B cell (primary cell): ENCODE measurements around the gene RSPH3. TPM values are rescaled to one million over a fixed set of nuclear protein-coding genes. Genes with fewer than 3 reads are reported as not detected.

Experiments
- ATAC-seq: fragments of 200-7000 bp; cut with Tn5 transposase; one replicate; pipeline ENCODE4 v1.10.0; 2021; ENCODE audit warnings: low read depth, mild to moderate bottlenecking, moderate number of reproducible peaks, moderate library complexity
- CTCF ChIA-PET: fragments of 350-600 bp; sonication (Branson Sonifier 250); formaldehyde crosslinking; loops from one replicate; lab custom pipeline; 2021; ENCODE audit warnings: antibody characterized with exemption, inconsistent platforms; lab: Charles Lee
- POLR2A ChIA-PET: fragments of 350-600 bp; sonication (Branson Sonifier 250); formaldehyde crosslinking; loops from one replicate; lab custom pipeline; 2021; ENCODE audit warnings: antibody characterized with exemption; lab: Charles Lee
- DNase-seq: peaks from one replicate; pipeline ENCODE4 v3.0.0; 2013
- H2AFZ ChIP-seq: 2 replicates; pipeline ENCODE4 v1.6.1; 2012; ENCODE audit warnings: mild to moderate bottlenecking, low read depth, low read length; ENCODE audit not compliant: insufficient read depth, poor library complexity, severe bottlenecking
- H3K27ac ChIP-seq, 2 donors: 1 replicate in 1 of 2; 2 replicates in 1 of 2; pipeline ENCODE4 v1.5.1; 2012 to 2013; ENCODE audit warnings: low read length in 2 of 2, mild to moderate bottlenecking in 2 of 2, moderate library complexity in 1 of 2
- H3K27me3 ChIP-seq, 4 experiments: fragments of 200-600 bp in 1 of 4; sonication (generic) in 1 of 4; replicated peaks in 1 of 4; 1 replicate in 2 of 4; 2 replicates in 2 of 4; pipeline versions ENCODE4 v1.6.1 to v1.7.0; 2013 to 2016; ENCODE audit warnings: low read length in 3 of 4, mild to moderate bottlenecking in 2 of 4, mixed read lengths in 1 of 4, moderate library complexity in 1 of 4; ENCODE audit not compliant: insufficient read depth in 4 of 4, control insufficient read depth in 3 of 4; ENCODE audit errors: control extremely low read depth in 1 of 4
- H3K36me3 ChIP-seq, 2 experiments: replicated peaks in 1 of 2; 1 replicate in 1 of 2; 2 replicates in 1 of 2; pipeline versions ENCODE4 v1.6.1 to v1.7.1; 2013; ENCODE audit warnings: low read length in 1 of 2; ENCODE audit not compliant: insufficient read depth in 2 of 2, control insufficient read depth in 1 of 2; ENCODE audit errors: control extremely low read depth in 1 of 2, extremely low read depth in 1 of 2
- H3K4me1 ChIP-seq, 2 donors: fragments of 200-600 bp in 1 of 2; sonication (generic) in 1 of 2; 1 replicate in 1 of 2; 2 replicates in 1 of 2; pipeline versions ENCODE4 v1.5.1 to v1.6.1; 2013 to 2017; ENCODE audit warnings: low read length in 2 of 2; ENCODE audit not compliant: control insufficient read depth in 2 of 2, insufficient read depth in 2 of 2
- H3K4me2 ChIP-seq: replicated peaks from 2 replicates; pipeline ENCODE3; 2012; ENCODE audit warnings: mild to moderate bottlenecking, low read depth, low read length; ENCODE audit not compliant: poor library complexity, severe bottlenecking
- H3K4me3 ChIP-seq, 5 experiments: fragments of 200-600 bp in 1 of 5; sonication (generic) in 1 of 5; 1 replicate in 3 of 5; 2 replicates in 2 of 5; pipeline versions ENCODE4 v1.5.1 to v1.7.0; 2011 to 2016; ENCODE audit warnings: low read length in 4 of 5, mild to moderate bottlenecking in 4 of 5, low read depth in 2 of 5, control low read depth in 1 of 5, moderate library complexity in 1 of 5; ENCODE audit not compliant: insufficient read depth in 1 of 5; ENCODE audit errors: control extremely low read depth in 1 of 5, extremely low read depth in 1 of 5
- H3K79me2 ChIP-seq: fragments of 200-600 bp; sonication (generic); one replicate; pipeline ENCODE4 v1.6.0; 2016; ENCODE audit warnings: low read length; ENCODE audit not compliant: control insufficient read depth, insufficient read depth
- H3K9ac ChIP-seq: fragments of 200-600 bp; sonication (generic); 2 replicates; pipeline ENCODE4 v1.6.1; 2017; ENCODE audit warnings: mild to moderate bottlenecking, low read length, moderate library complexity
- H3K9me3 ChIP-seq, 3 donors: one replicate each; pipeline versions ENCODE4 v1.6.1 to v1.7.1; 2013; ENCODE audit warnings: low read length in 2 of 3; ENCODE audit not compliant: control insufficient read depth in 2 of 3, insufficient read depth in 1 of 3; ENCODE audit errors: control extremely low read depth in 1 of 3
- H4K20me1 ChIP-seq: 2 replicates; pipeline ENCODE4 v1.6.0; 2012; ENCODE audit warnings: mild to moderate bottlenecking, low read length; ENCODE audit not compliant: insufficient read depth, control insufficient read depth, poor library complexity, severe bottlenecking
- H3K27ac Mint-ChIP-seq: one replicate; pipeline ENCODE4 v1.8.0; 2021; ENCODE audit warnings: mixed read lengths
- H3K27me3 Mint-ChIP-seq: one replicate; pipeline ENCODE4 v1.8.0; 2021; ENCODE audit warnings: mixed read lengths
- H3K4me1 Mint-ChIP-seq: one replicate; pipeline ENCODE4 v1.8.0; 2021; ENCODE audit warnings: mixed read lengths
- H3K4me3 Mint-ChIP-seq: one replicate; pipeline ENCODE4 v1.8.0; 2021; ENCODE audit warnings: mixed read lengths
- H3K9me3 Mint-ChIP-seq: one replicate; pipeline ENCODE4 v1.8.0; 2022; ENCODE audit warnings: mixed read lengths; ENCODE audit not compliant: insufficient read depth
- EZH2 ChIP-seq: IDR thresholded peaks from 2 replicates; pipeline ENCODE4 v1.6.1; 2012; ENCODE audit warnings: borderline replicate concordance, low read depth, mild to moderate bottlenecking, moderate library complexity, low read length; ENCODE audit not compliant: insufficient read depth, poor library complexity, severe bottlenecking
- WGBS: methylation state at CpG from one replicate; pipeline ENCODE4 v1.1.5; 2013; ENCODE audit warnings: missing lambda C conversion rate; ENCODE audit not compliant: insufficient coverage; 5-methylcytosine and 5-hydroxymethylcytosine counted together
- intact Hi-C: fragments of 100-400 bp; cut with micrococcal nuclease; formaldehyde crosslinking; loops from one replicate; pipeline ENCODE4 v1.10.0; 2022
- polyA plus RNA-seq: library from polyadenylated mRNA; depleted of rRNA; stranded (reverse); fragments of >200 nt; gene quantifications from 2 replicates; pipeline ENCODE4 v1.2.3, GENCODE V29; 2012
- total RNA-seq, 2 donors: library from RNA; stranded (reverse); fragments of 120-200 nt in 1 of 2; gene quantifications; 1 replicate in 1 of 2; 2 replicates in 1 of 2; pipeline versions ENCODE4 v1.2.3 to v1.2.4, GENCODE V29; 2013 to 2022
- TF ChIP-seq, protein P1 (sequence below): fragments of 200-600 bp; IDR thresholded peaks from one replicate; pipeline ENCODE4 v1.8.0; 2022; ENCODE audit warnings: antibody characterized with exemption, mild to moderate bottlenecking

RSPH3 gene
- total and polyA plus RNA-seq, 2 donors (not counting 1 experiment from before 2014, with no cell fraction given), result 0.82 to 3.4 TPM

DNA sequence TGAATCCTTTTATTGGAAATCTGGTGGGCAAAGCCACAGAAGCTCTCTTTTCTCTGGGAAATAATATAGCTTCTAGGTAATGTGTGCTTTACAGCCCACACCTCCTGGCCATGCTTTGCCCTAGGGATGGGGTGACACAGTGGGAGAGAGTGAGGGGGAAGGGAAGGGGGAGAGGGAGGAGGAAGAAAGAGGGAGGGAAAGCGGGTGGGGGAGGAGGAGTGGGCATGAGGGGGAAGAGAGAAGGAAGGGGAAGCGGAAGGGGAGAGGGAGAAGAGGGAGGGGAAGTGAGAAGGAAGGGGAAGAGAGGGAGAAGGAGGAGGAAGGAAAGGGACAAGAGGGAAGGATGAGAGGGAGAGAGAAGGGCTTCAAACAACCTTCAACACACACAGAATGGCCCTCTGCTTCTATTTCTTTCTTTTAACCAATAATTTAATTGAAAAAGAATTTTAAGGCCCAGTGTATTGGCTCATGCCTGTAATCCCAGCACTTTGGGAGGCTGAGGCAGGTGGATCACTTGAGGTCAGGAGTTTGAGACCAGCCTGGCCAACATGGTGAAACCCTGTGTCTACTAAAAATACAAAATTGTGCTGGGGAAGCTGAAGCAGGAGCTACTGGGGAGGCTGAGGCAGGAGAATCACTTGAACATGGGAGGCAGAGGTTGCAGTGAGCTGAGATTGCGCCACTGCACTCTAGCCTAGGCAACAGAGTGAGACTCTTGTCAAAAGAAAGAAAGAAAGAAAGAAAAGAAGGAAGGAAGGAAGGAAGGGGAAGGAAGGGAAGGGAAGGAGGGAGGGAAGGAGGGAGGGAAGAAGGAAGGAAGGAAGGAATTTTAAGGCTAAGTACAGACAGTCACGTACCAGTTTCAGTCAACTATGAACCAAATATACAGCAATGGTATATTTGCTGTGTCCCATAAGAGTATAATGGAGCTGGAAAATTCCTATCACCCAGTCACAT, 75.2 kb downstream of the RSPH3 start:
- Histone ChIP-seq H3K4me1 (no peaks in the 10 kb centered on the region), H4K20me1 (no peaks in the 10 kb centered on the region), H3K9ac (no peak overlapping the region), H3K27me3 (no peaks in the 10 kb centered on the region), H3K4me2 (no peak overlapping the region), H3K36me3 (no peaks in the 10 kb centered on the region), H3K79me2 (no peaks in the 10 kb centered on the region), H3K4me3 (no peak overlapping the region), H2AFZ (no peak overlapping the region), H3K9me3 (no peaks in the 10 kb centered on the region), H3K27ac (no peak overlapping the region)
- CTCF ChIA-PET, result interaction anchor here (0.8 to 1.2 kb wide), 2 partner anchors 11 to 12 kb away, joined by 3 read pairs; no protein-coding TSS in a partner anchor
- DNase-seq, result no peak
- intact Hi-C loops, result no loop called here
- 100% methylated on average over 2 of the region's 4 CpGs for WGBS
- H3K4me3 Mint-ChIP-seq, result no peak overlapping the region
- no peaks in the 10 kb centered on the region for H3K27me3 Mint-ChIP-seq
- POLR2A ChIA-PET, result interaction anchor here (0.6 kb wide), 1 partner anchor 21 kb away, joined by 3 read pairs; no protein-coding TSS in a partner anchor
- peaks cover 13% of the 10 kb centered on the region for H3K4me1 Mint-ChIP-seq
- ATAC-seq, result no peak
- no peaks in the 10 kb centered on the region for H3K9me3 Mint-ChIP-seq
- H3K27ac Mint-ChIP-seq, result no peak overlapping the region
- TF ChIP-seq EZH2, result no peak
- TF ChIP-seq, protein P1, sequence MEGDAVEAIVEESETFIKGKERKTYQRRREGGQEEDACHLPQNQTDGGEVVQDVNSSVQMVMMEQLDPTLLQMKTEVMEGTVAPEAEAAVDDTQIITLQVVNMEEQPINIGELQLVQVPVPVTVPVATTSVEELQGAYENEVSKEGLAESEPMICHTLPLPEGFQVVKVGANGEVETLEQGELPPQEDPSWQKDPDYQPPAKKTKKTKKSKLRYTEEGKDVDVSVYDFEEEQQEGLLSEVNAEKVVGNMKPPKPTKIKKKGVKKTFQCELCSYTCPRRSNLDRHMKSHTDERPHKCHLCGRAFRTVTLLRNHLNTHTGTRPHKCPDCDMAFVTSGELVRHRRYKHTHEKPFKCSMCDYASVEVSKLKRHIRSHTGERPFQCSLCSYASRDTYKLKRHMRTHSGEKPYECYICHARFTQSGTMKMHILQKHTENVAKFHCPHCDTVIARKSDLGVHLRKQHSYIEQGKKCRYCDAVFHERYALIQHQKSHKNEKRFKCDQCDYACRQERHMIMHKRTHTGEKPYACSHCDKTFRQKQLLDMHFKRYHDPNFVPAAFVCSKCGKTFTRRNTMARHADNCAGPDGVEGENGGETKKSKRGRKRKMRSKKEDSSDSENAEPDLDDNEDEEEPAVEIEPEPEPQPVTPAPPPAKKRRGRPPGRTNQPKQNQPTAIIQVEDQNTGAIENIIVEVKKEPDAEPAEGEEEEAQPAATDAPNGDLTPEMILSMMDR, result no peak
